GM10266 (cell line): ENCODE data around the gene VSIG1.

ENCODE experiments used
- DNase-seq: peaks from one replicate; pipeline ENCODE4 v3.0.0; 2012; ENCODE audit errors: extremely low spot score
- TF ChIP-seq, protein P1 (sequence below): IDR thresholded peaks from 2 replicates; pipeline ENCODE4 v1.5.1; 2012; ENCODE audit warnings: mild to moderate bottlenecking, low read depth; ENCODE audit not compliant: control insufficient read depth, insufficient read depth; ENCODE audit errors: missing control alignments

The VSIG1 gene

GRCh38 chrX:108064001-108064400 is 19.1 kb downstream of the VSIG1 start:
- DNase-seq = no peak
- TF ChIP-seq, protein P1, sequence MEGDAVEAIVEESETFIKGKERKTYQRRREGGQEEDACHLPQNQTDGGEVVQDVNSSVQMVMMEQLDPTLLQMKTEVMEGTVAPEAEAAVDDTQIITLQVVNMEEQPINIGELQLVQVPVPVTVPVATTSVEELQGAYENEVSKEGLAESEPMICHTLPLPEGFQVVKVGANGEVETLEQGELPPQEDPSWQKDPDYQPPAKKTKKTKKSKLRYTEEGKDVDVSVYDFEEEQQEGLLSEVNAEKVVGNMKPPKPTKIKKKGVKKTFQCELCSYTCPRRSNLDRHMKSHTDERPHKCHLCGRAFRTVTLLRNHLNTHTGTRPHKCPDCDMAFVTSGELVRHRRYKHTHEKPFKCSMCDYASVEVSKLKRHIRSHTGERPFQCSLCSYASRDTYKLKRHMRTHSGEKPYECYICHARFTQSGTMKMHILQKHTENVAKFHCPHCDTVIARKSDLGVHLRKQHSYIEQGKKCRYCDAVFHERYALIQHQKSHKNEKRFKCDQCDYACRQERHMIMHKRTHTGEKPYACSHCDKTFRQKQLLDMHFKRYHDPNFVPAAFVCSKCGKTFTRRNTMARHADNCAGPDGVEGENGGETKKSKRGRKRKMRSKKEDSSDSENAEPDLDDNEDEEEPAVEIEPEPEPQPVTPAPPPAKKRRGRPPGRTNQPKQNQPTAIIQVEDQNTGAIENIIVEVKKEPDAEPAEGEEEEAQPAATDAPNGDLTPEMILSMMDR = no peak

GRCh38 chrX:108064613-108065012 is 19.7 kb downstream of the VSIG1 start:
- TF ChIP-seq, protein P1 = no peak
- no peak for DNase-seq

DNA sequence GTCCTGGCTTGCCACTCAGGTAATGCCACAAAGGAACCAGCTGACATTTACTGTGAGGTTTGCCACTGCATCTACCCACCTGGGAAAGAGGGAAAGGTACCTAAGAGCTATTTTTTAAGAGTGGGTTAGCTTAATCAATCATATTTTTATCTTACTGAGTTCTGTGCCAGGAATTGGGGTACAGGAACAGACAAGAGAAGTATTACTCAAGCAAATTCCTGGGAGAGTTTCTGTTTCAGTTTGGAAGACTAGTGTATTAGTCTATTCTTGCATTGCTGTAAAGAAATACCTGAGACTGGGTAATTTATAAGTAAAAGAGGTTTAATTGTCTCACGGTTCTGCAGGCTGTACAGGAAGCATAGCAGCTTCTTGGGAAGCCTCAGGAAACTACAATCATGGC is 23.3 kb downstream of the VSIG1 start:
- DNase-seq = no peak
- TF ChIP-seq, protein P1 = no peak

- TF ChIP-seq, protein P1 = no peak
- DNase-seq = no peak
Observed at GRCh38 chrX:108070891-108071290, 26.0 kb downstream of the VSIG1 start.

DNA sequence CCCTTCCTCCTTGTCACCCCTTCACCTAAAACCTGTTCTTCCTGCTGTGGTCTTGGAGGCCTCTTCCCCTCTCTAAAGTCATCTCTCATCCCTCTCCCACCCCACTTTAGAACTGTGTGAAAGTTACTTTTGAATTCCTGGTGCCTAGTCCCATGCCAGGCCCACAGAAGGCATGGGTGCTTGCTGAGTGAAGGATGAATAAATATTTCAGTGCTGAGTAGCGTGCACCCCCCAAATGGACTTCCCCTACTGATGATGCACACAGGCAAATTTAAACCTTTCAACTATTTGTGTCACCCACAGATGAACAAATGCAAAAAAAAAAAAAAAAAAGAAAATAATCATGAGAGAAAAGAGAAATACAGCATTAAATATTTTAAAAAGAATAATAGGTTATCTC is 26.7 kb downstream of the VSIG1 start:
- TF ChIP-seq, protein P1 = no peak
- DNase-seq = no peak

DNA sequence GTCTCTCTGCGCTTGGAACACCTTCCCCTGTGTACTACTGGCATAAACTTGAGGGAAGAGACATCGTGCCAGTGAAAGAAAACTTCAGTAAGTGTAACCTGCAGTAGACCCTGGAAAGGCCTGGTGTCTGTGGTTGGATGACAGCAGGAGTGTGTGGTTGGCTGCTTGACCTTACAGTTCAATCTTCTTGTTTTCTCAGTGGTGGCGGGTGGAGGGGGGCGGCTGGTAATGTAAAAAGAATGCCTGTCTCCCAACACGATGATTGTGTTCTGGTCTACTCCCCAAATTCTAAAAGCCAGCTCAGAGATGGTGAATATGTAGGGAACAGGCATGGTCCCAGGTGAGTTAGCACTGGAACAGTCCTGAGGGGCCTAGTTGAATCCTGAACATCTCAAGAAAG is 27.9 kb downstream of the VSIG1 start:
- DNase-seq = no peak
- TF ChIP-seq, protein P1 = no peak

DNA sequence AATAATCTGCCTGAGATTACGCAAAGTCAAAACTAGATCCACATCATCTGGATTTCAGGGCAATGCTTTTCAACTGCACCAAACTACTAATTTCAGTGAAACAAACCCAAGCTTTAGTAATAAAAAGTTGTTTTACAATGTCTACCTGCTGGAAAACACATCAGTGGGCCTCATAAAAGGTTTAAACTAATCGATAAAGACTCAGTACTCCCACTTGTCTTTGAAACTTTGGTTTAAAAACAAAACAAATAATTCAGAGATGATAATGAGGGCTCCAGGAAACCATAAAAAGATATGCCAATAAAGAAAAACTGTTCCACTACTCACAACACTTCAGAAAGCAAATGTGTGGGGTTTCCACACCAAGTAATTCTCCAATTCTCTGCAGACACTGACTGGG is 36.2 kb downstream of the VSIG1 start:
- TF ChIP-seq, protein P1 = no peak

DNA sequence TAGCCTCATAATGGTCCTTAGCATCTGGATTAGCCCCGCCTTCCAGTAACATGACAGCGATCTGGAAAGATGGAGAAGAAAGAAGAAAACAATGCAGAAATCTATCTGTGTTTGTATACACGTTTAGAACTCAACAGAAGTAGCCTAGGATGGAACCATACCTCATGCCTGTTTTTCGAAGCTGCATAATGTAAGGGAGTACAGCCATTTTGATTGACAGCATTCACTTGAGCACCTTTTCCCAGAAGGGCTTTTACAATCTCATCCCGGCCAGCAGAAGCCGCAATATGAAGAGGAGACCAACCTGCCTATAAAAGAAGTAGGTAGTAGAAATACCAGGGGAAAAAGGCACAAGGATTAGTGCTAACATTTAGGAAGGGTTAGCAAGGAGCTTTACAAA is 42.9 kb downstream of the VSIG1 start:
- TF ChIP-seq, protein P1 = no peak
- no peak for DNase-seq

More for the DNA sequence above, 36.2 kb downstream of the VSIG1 start:
- no peak for DNase-seq
